ENCODE data around the gene SUSD4. TPM values are rescaled to one million over a fixed set of nuclear protein-coding genes. Genes with fewer than 3 reads are reported as not detected.

SUSD4 gene
- total RNA-seq, 4 donors from 2014 or later: 1.1 to 3.3 (median 1.8) TPM

DNA sequence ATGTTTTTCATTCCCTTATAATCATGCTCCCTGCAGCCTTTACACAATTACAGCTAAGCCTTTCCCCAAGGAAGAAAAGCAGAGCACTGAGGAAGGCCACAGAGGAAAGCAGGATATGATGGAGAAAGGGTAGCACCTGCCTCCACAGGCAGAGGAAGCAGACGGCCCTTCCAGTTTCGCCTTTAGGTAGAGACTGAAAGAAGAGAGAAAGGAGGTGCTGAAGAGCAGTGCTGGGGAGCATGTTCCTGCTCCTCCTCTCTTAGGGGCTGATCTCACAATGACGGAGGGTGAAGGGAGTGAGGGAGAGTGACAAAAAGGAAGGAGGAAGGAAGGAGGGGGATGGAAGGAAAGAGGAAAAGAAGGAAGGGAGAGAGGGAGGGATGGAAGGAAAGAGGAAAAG, 41.1 kb downstream of the SUSD4 start:
- Histone ChIP-seq H3K4me3 (no peak overlapping the region), H3K27ac (replicated peaks in 1 of 4) (no peak overlapping the region), H3K4me1 (no peaks in the 10 kb centered on the region), H3K36me3 (no peaks in the 10 kb centered on the region), H3K9me3 (no peaks in the 10 kb centered on the region), H3K27me3 (no peaks in the 10 kb centered on the region)
- intact Hi-C loops (cut with DNase I): no loop called here
- TF ChIP-seq POLR2AphosphoS5 (IDR thresholded peaks at IDR 0.05) (no peak), EP300 (IDR thresholded peaks at IDR 0.05) (no peak), POLR2A (IDR thresholded peaks at IDR 0.05; ENCODE audit: low read depth) (no peak)
- TF ChIP-seq, protein P1, sequence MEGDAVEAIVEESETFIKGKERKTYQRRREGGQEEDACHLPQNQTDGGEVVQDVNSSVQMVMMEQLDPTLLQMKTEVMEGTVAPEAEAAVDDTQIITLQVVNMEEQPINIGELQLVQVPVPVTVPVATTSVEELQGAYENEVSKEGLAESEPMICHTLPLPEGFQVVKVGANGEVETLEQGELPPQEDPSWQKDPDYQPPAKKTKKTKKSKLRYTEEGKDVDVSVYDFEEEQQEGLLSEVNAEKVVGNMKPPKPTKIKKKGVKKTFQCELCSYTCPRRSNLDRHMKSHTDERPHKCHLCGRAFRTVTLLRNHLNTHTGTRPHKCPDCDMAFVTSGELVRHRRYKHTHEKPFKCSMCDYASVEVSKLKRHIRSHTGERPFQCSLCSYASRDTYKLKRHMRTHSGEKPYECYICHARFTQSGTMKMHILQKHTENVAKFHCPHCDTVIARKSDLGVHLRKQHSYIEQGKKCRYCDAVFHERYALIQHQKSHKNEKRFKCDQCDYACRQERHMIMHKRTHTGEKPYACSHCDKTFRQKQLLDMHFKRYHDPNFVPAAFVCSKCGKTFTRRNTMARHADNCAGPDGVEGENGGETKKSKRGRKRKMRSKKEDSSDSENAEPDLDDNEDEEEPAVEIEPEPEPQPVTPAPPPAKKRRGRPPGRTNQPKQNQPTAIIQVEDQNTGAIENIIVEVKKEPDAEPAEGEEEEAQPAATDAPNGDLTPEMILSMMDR (IDR thresholded peaks at IDR 0.05): no peak
- 64% methylated on average over 3 of the region's 3 CpGs for WGBS
- no peak for DNase-seq (ENCODE audit: extremely low spot score)

DNA sequence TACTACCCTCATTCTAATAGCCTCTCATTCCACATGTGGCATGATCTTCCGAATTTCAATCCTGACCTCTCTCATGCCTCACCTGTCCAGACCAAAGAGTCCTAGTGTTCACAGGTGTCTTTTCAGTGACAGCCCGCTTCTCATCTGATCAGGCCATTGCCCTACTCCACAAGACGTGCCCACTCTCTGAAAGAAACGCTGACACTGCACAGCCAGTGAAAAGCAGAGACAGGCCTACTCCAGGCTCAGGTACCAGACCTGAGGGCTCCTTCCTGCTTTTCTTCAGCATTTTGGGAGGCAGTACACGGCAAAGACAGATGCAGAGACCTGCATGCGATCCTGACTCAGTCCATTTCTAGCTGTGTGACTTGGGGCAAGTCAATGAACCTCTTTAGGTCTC, 43.0 kb downstream of the SUSD4 start:
- no peak for TF ChIP-seq EP300 (IDR thresholded peaks at IDR 0.05)
- TF ChIP-seq, protein P1 (IDR thresholded peaks at IDR 0.05): no peak
- WGBS: 85% methylated on average over 6 of the region's 6 CpGs
- Histone ChIP-seq H3K27me3 (no peaks in the 10 kb centered on the region), H3K4me1 (no peaks in the 10 kb centered on the region), H3K4me3 (no peak overlapping the region), H3K27ac (replicated peaks in 1 of 4) (no peak overlapping the region), H3K9me3 (no peaks in the 10 kb centered on the region), H3K36me3 (no peaks in the 10 kb centered on the region)
- intact Hi-C loops (cut with DNase I): no loop called here
- DNase-seq (ENCODE audit: extremely low spot score): no peak

DNA sequence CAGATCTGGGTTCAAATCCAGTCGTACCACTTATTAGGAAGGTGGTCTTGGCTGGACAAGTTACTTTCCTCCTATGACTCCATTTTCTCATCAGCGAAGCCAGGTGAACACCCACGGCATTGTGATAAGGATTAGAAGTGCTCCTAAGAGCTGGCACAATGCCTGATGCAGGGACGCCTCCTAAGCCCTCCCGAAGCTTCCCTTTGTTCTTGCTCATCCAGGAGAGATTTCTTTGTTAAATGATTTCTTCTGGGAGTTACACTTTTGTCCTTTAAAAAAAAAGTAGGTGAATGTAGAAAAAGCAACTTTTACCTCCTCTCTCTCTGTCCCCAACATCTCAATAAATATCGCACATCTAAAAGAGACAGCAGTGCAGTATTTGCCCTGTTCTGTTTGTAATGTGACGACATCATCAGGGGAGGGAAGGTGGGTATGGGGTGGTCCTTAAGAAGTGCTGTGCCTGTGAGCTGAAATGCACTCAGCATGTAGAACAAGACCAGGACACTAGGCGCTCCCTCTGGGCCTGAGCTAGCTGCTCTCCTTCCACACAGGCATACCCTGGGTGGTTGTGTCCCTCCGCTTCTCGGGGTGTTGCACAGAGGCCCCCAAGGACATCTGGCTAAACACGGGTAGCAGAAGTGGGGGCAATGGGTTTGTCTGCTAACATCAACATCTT, 43.9 kb downstream of the SUSD4 start:
- no peaks in the 10 kb centered on the region for H3K4me1 ChIP-seq
- no peaks in the 10 kb centered on the region for H3K36me3 ChIP-seq
- no peak for TF ChIP-seq POLR2A (IDR thresholded peaks at IDR 0.05; ENCODE audit: low read depth)
- TF ChIP-seq, protein P1 (IDR thresholded peaks at IDR 0.05): no peak
- TF ChIP-seq POLR2AphosphoS5 (IDR thresholded peaks at IDR 0.05): no peak
- TF ChIP-seq EP300 (IDR thresholded peaks at IDR 0.05): no peak
- WGBS: 77% methylated on average over 11 of the region's 11 CpGs
- DNase-seq (ENCODE audit: extremely low spot score): no peak
- no peak overlapping the region for H3K4me3 ChIP-seq
- no peaks in the 10 kb centered on the region for H3K9me3 ChIP-seq
- intact Hi-C loops (cut with DNase I): no loop called here
- H3K27ac ChIP-seq (replicated peaks in 1 of 4): no peak overlapping the region
- no peaks in the 10 kb centered on the region for H3K27me3 ChIP-seq

DNA sequence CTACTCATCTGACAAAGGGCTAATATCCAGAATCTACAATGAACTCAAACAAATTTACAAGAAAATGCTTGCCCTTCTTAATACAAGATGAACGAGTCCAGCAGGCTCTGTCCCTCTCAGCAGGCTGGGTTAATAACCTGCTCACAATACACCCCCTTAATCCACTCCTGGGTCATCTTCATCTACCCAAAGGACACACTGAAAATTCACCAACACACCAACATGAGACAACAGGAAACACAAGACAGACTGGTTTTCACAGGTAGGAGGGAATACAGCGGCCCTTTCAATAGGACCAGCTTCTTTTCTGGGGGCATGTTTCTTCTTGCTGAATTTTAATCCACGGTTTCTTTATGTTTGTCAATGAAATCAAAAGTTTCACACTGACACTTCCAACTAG, 44.6 kb downstream of the SUSD4 start:
- no peak overlapping the region for H3K27ac ChIP-seq (replicated peaks in 1 of 4)
- 83% methylated on average over 3 of the region's 3 CpGs for WGBS
- no peaks in the 10 kb centered on the region for H3K9me3 ChIP-seq
- intact Hi-C loops (cut with DNase I): no loop called here
- no peak for DNase-seq (ENCODE audit: extremely low spot score)
- H3K27me3 ChIP-seq: no peaks in the 10 kb centered on the region
- no peaks in the 10 kb centered on the region for H3K36me3 ChIP-seq
- H3K4me1 ChIP-seq: no peaks in the 10 kb centered on the region
- TF ChIP-seq, protein P1 (IDR thresholded peaks at IDR 0.05): no peak
- TF ChIP-seq POLR2A (IDR thresholded peaks at IDR 0.05; ENCODE audit: low read depth): no peak
- TF ChIP-seq POLR2AphosphoS5 (IDR thresholded peaks at IDR 0.05): no peak
- no peak for TF ChIP-seq EP300 (IDR thresholded peaks at IDR 0.05)
- no peak overlapping the region for H3K4me3 ChIP-seq

DNA sequence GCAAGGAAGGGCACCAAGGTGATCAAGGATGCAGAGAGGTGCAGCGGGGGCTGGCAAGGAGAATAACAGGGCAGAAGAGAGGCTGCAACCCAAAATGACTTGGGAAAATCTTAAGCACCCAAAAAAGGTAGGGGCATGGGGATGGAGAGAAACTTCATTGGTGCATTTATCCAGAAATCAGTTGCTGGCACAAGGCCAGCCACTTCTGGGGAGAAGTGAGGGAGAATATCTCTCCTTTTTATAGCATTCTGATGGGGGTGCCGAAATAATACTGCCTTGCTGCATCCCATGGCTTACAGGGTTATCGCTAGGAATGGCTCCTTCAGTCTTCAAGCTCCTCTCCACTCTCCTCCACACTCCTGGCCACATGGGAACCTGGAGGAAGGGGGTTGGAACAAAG, 47.9 kb downstream of the SUSD4 start:
- Histone ChIP-seq H3K4me1 (peaks cover 0 to 10% (median 6%) of the 10 kb centered on the region in 4 donors), H3K27me3 (no peaks in the 10 kb centered on the region), H3K27ac (replicated peaks in 1 of 4) (no peak overlapping the region), H3K9me3 (no peaks in the 10 kb centered on the region), H3K4me3 (no peak overlapping the region), H3K36me3 (no peaks in the 10 kb centered on the region)
- 96% methylated on average over 3 of the region's 3 CpGs for WGBS
- intact Hi-C loops (cut with DNase I): no loop called here
- TF ChIP-seq POLR2AphosphoS5 (IDR thresholded peaks at IDR 0.05): no peak
- TF ChIP-seq POLR2A (IDR thresholded peaks at IDR 0.05; ENCODE audit: low read depth): no peak
- TF ChIP-seq, protein P1 (IDR thresholded peaks at IDR 0.05): no peak
- no peak for TF ChIP-seq EP300 (IDR thresholded peaks at IDR 0.05)
- no peak for DNase-seq (ENCODE audit: extremely low spot score)
